Keratinocyte (primary cell): ENCODE results near the gene RSAD1. TPM values are rescaled to one million over a fixed set of nuclear protein-coding genes. Genes with fewer than 3 reads are reported as not detected.

Experiments used
- DNase-seq: peaks from one replicate; pipeline ENCODE4 v3.0.0-alpha.2; 2011; ENCODE audit warnings: low read depth, missing footprints, low spot score
- FAIRE-seq: peaks from 2 replicates; lab custom pipeline; 2011; peaks lifted over from hg19 to GRCh38; lab: Jason Lieb, UNC
- H2AFZ ChIP-seq: 2 replicates; pipeline ENCODE4 v1.6.0; 2012; ENCODE audit warnings: low read length, control low read depth, inconsistent platforms; ENCODE audit not compliant: control insufficient read depth
- H3K27ac ChIP-seq: 2 replicates; pipeline ENCODE4 v1.5.1; 2011; ENCODE audit warnings: low read length; ENCODE audit not compliant: control insufficient read depth, insufficient read depth
- H3K27me3 ChIP-seq: 3 replicates; pipeline ENCODE4 v1.6.0; 2011; ENCODE audit warnings: low read length; ENCODE audit not compliant: control insufficient read depth, insufficient read depth; ENCODE audit errors: extremely low read depth
- H3K36me3 ChIP-seq, 2 experiments: 2 replicates in 1 of 2; 3 replicates in 1 of 2; pipeline ENCODE4 v1.5.1; 2011; ENCODE audit warnings: low read length in 2 of 2, mild to moderate bottlenecking in 1 of 2; ENCODE audit not compliant: control insufficient read depth in 2 of 2, insufficient read depth in 2 of 2; ENCODE audit errors: extremely low read depth in 1 of 2
- H3K4me1 ChIP-seq: 3 replicates; pipeline ENCODE4 v1.5.1; 2011; ENCODE audit warnings: low read length; ENCODE audit not compliant: control insufficient read depth, insufficient read depth; ENCODE audit errors: extremely low read depth
- H3K4me2 ChIP-seq: 3 replicates; pipeline ENCODE4 v1.6.0; 2011; ENCODE audit warnings: low read depth, low read length; ENCODE audit not compliant: control insufficient read depth, insufficient read depth; ENCODE audit errors: extremely low read depth
- H3K4me3 ChIP-seq, 3 experiments: fragments of 200-600 bp in 1 of 3; sonication (generic) in 1 of 3; 2 replicates in 2 of 3; 3 replicates in 1 of 3; pipeline ENCODE4 v1.5.1; 2011 to 2016; ENCODE audit warnings: low read length in 3 of 3, mild to moderate bottlenecking in 3 of 3, control low read depth in 2 of 3, inconsistent platforms in 1 of 3, low read depth in 1 of 3, mixed read lengths in 1 of 3, mixed run types in 1 of 3, moderate library complexity in 1 of 3; ENCODE audit not compliant: control insufficient read depth in 2 of 3, insufficient read depth in 2 of 3; ENCODE audit errors: extremely low read depth in 1 of 3
- H3K79me2 ChIP-seq: 2 replicates; pipeline ENCODE4 v1.6.0; 2012; ENCODE audit warnings: low read length; ENCODE audit not compliant: control insufficient read depth, insufficient read depth
- H3K9ac ChIP-seq: 3 replicates; pipeline ENCODE4 v1.6.0; 2011; ENCODE audit warnings: low read length; ENCODE audit not compliant: control insufficient read depth, insufficient read depth; ENCODE audit errors: extremely low read depth
- H3K9me1 ChIP-seq: 3 replicates; pipeline ENCODE4 v1.6.0; 2011; ENCODE audit warnings: low read length; ENCODE audit not compliant: control insufficient read depth, insufficient read depth; ENCODE audit errors: extremely low read depth
- H3K9me3 ChIP-seq: 2 replicates; pipeline ENCODE4 v1.5.1; 2012; ENCODE audit warnings: low read depth, low read length; ENCODE audit not compliant: control insufficient read depth
- H4K20me1 ChIP-seq: 3 replicates; pipeline ENCODE4 v1.6.0; 2011; ENCODE audit warnings: low read length; ENCODE audit not compliant: control insufficient read depth, insufficient read depth; ENCODE audit errors: extremely low read depth
- EZH2 ChIP-seq: IDR thresholded peaks from one replicate; pipeline ENCODE4 v1.6.1; 2012; ENCODE audit warnings: inconsistent platforms, mild to moderate bottlenecking, low read length, moderate library complexity
- dilution Hi-C: fragments of 300-500 bp; cut with MboI; formaldehyde crosslinking; loops from one replicate; pipeline ENCODE4 v1.7.0; 2020; ENCODE audit warnings: low sequenced_read_pairs; ENCODE audit not compliant: extremely low pct_ligation_motif_present
- polyA plus RNA-seq, 5 experiments: library from polyadenylated mRNA; depleted of rRNA in 3 of 5; stranded (reverse) in 3 of 5; stranded (forward) in 1 of 5; unstranded in 1 of 5; fragments of >200 nt; gene quantifications; 1 replicate in 1 of 5; 2 replicates in 3 of 5; 3 replicates in 1 of 5; pipeline versions ENCODE4 v1.2.1 to v1.2.3, GENCODE V29; 2011 to 2012; ENCODE audit warnings: missing spikeins in 2 of 5, low read depth in 1 of 5, low replicate concordance in 1 of 5
- TF ChIP-seq, protein P1 (sequence below), 3 experiments: IDR thresholded peaks in 1 of 3; conservative IDR thresholded peaks in 1 of 3; optimal IDR thresholded peaks in 1 of 3; 2 replicates in 2 of 3; 3 replicates in 1 of 3; pipeline versions ENCODE3 to v1.5.1; 2011; ENCODE audit warnings: low read length in 3 of 3, mild to moderate bottlenecking in 3 of 3, moderate library complexity in 2 of 3, control low read depth in 1 of 3, inconsistent platforms in 1 of 3; ENCODE audit not compliant: insufficient read depth in 2 of 3; ENCODE audit errors: extremely low read depth in 1 of 3

The RSAD1 gene
- polyA plus RNA-seq, 1 donor (not counting 4 experiments of a cell fraction or from before 2014, with no cell fraction given), result 28.2 TPM

DNA sequence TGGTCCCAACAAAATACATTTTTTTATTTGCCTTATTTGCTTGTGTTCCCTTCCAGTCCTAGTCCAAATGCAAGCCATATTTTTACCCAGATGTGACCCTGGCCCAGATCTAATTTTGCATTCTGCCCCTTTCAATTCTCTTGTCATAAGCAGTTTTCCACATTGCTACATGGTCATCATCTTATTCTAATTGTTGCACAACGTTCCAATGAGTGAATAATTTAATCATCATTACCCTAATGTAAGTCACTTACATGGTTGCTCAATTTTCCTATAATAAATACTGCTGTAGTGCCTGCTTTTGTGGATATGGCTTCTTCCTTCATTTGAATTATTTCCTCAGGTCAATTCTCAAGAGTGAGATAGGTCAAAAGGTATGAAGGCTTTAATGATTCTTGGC is 12.8 kb downstream of the RSAD1 start:
- no peak overlapping the region for H3K27ac ChIP-seq
- TF ChIP-seq, protein P1, sequence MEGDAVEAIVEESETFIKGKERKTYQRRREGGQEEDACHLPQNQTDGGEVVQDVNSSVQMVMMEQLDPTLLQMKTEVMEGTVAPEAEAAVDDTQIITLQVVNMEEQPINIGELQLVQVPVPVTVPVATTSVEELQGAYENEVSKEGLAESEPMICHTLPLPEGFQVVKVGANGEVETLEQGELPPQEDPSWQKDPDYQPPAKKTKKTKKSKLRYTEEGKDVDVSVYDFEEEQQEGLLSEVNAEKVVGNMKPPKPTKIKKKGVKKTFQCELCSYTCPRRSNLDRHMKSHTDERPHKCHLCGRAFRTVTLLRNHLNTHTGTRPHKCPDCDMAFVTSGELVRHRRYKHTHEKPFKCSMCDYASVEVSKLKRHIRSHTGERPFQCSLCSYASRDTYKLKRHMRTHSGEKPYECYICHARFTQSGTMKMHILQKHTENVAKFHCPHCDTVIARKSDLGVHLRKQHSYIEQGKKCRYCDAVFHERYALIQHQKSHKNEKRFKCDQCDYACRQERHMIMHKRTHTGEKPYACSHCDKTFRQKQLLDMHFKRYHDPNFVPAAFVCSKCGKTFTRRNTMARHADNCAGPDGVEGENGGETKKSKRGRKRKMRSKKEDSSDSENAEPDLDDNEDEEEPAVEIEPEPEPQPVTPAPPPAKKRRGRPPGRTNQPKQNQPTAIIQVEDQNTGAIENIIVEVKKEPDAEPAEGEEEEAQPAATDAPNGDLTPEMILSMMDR (optimal IDR thresholded peaks at IDR 0.05 in 1 of 3, IDR thresholded peaks at IDR 0.05 in 1 of 3, conservative IDR thresholded peaks at IDR 0.05 in 1 of 3; ENCODE audit: extremely low read depth in 1 of 3, insufficient read depth in 2 of 3, low read length in 3 of 3), result no peak
- no peak for TF ChIP-seq EZH2
- H3K4me2 ChIP-seq, result no peak overlapping the region
- DNase-seq (no peak), FAIRE-seq (no peak)
- H3K9ac ChIP-seq, result no peak overlapping the region
- no peaks in the 10 kb centered on the region for H3K9me1 ChIP-seq
- H3K9me3 ChIP-seq, result no peaks in the 10 kb centered on the region
- peaks cover 18% of the 10 kb centered on the region for H3K4me1 ChIP-seq
- no peaks in the 10 kb centered on the region for H3K36me3 ChIP-seq
- no peak overlapping the region for H2AFZ ChIP-seq
- dilution Hi-C loops, result no loop called here
- H3K79me2 ChIP-seq, result no peaks in the 10 kb centered on the region
- no peaks in the 10 kb centered on the region for H3K27me3 ChIP-seq
- H4K20me1 ChIP-seq, result no peaks in the 10 kb centered on the region
- no peak overlapping the region for H3K4me3 ChIP-seq

DNA sequence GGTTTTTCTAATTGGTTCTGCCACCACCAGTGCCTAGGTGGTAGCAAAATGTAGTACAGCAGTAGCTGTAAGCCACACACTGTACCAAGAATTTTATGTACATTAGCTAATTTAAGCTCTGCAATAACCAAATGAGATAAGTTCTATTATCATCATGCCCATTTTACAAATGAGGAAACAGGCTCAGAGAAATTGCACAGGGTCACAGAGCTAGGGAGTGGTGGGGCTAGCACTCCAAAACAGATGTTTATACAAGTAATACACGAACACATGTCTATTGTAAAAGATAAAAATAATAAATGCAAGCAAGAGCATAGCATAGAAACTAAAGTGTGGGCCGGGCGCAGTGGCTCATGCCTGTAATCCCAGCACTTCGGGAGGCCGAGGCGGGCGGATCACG is 13.6 kb downstream of the RSAD1 start:
- no peaks in the 10 kb centered on the region for H3K9me3 ChIP-seq
- dilution Hi-C loops, result no loop called here
- H3K9ac ChIP-seq, result no peak overlapping the region
- TF ChIP-seq EZH2, result no peak
- TF ChIP-seq, protein P1 (optimal IDR thresholded peaks at IDR 0.05 in 1 of 3, IDR thresholded peaks at IDR 0.05 in 1 of 3, conservative IDR thresholded peaks at IDR 0.05 in 1 of 3; ENCODE audit: extremely low read depth in 1 of 3, insufficient read depth in 2 of 3, low read length in 3 of 3), result no peak
- H3K36me3 ChIP-seq, result no peaks in the 10 kb centered on the region
- no peak for FAIRE-seq
- no peaks in the 10 kb centered on the region for H3K79me2 ChIP-seq
- no peak overlapping the region for H3K4me3 ChIP-seq
- H2AFZ ChIP-seq, result no peak overlapping the region
- H3K4me1 ChIP-seq, result peaks cover 14% of the 10 kb centered on the region
- no peak overlapping the region for H3K27ac ChIP-seq
- H3K9me1 ChIP-seq, result no peaks in the 10 kb centered on the region
- H4K20me1 ChIP-seq, result no peaks in the 10 kb centered on the region
- H3K27me3 ChIP-seq, result no peaks in the 10 kb centered on the region
- DNase-seq, result no peak
- no peak overlapping the region for H3K4me2 ChIP-seq
